H9 (cell line): ENCODE data around the gene CRNKL1. TPM values are rescaled to one million over a fixed set of nuclear protein-coding genes. Genes with fewer than 3 reads are reported as not detected.

Experiments used
- DNase-seq: peaks from one replicate; pipeline ENCODE4 v3.0.0-alpha.2; 2017
- H2AFZ ChIP-seq: one replicate; pipeline ENCODE4 v1.6.1; 2013; ENCODE audit warnings: mild to moderate bottlenecking, low read length, control low read depth, moderate library complexity
- H2AK5ac ChIP-seq: 2 replicates; pipeline ENCODE4 v1.6.1; 2013; ENCODE audit warnings: low read length, control low read depth, mixed read lengths; ENCODE audit not compliant: insufficient read length
- H2BK120ac ChIP-seq: one replicate; pipeline ENCODE4 v1.6.1; 2013; ENCODE audit warnings: low read depth, mild to moderate bottlenecking, low read length, control low read depth, inconsistent platforms; ENCODE audit not compliant: poor library complexity, severe bottlenecking
- H2BK12ac ChIP-seq: 2 replicates; pipeline ENCODE4 v1.6.1; 2013; ENCODE audit warnings: low read length, control low read depth, mixed read lengths, low read depth; ENCODE audit not compliant: insufficient read length
- H2BK15ac ChIP-seq: 2 replicates; pipeline ENCODE4 v1.6.1; 2013; ENCODE audit warnings: low read depth, low read length, control low read depth
- H2BK20ac ChIP-seq: one replicate; pipeline ENCODE4 v1.6.1; 2013; ENCODE audit warnings: low read depth, mild to moderate bottlenecking, low read length, control low read depth, inconsistent platforms; ENCODE audit not compliant: poor library complexity, severe bottlenecking
- H2BK5ac ChIP-seq: 2 replicates; pipeline ENCODE4 v1.6.1; 2013; ENCODE audit warnings: low read length, control low read depth, mixed read lengths; ENCODE audit not compliant: insufficient read length
- H3K14ac ChIP-seq: 2 replicates; pipeline ENCODE4 v1.6.1; 2013; ENCODE audit warnings: low read length, control low read depth; ENCODE audit not compliant: insufficient read depth
- H3K18ac ChIP-seq: 2 replicates; pipeline ENCODE4 v1.6.1; 2013; ENCODE audit warnings: low read depth, mild to moderate bottlenecking, mixed read lengths, low read length, control low read depth; ENCODE audit not compliant: insufficient read length
- H3K23ac ChIP-seq: 2 replicates; pipeline ENCODE4 v1.6.1; 2013; ENCODE audit warnings: low read length, control low read depth, mixed read lengths, low read depth; ENCODE audit not compliant: insufficient read length
- H3K23me2 ChIP-seq: 2 replicates; pipeline ENCODE4 v1.6.1; 2013; ENCODE audit warnings: low read depth, mild to moderate bottlenecking, mixed read lengths, low read length, control low read depth; ENCODE audit not compliant: insufficient read length, poor library complexity, severe bottlenecking
- H3K27ac ChIP-seq: 2 replicates; pipeline ENCODE4 v1.5.1; 2013; ENCODE audit warnings: low read length, control low read depth, mixed read lengths, low read depth; ENCODE audit not compliant: insufficient read length
- H3K27me3 ChIP-seq: 2 replicates; pipeline ENCODE4 v1.6.1; 2013; ENCODE audit warnings: low read length, control low read depth, inconsistent platforms; ENCODE audit not compliant: insufficient read depth
- H3K4ac ChIP-seq: 2 replicates; pipeline ENCODE4 v1.6.1; 2013; ENCODE audit warnings: low read depth, mild to moderate bottlenecking, control low read depth, inconsistent platforms, low read length, moderate library complexity
- H3K4me1 ChIP-seq: 2 replicates; pipeline ENCODE4 v1.6.1; 2013; ENCODE audit warnings: low read length, control low read depth, inconsistent platforms; ENCODE audit not compliant: insufficient read depth
- H3K4me2 ChIP-seq: 2 replicates; pipeline ENCODE4 v1.6.1; 2013; ENCODE audit warnings: low read length, control low read depth, mixed read lengths; ENCODE audit not compliant: insufficient read length, insufficient read depth
- H3K56ac ChIP-seq: 2 replicates; pipeline ENCODE4 v1.6.1; 2013; ENCODE audit warnings: low read depth, mild to moderate bottlenecking, mixed read lengths, low read length, control low read depth; ENCODE audit not compliant: insufficient read length
- H3K79me1 ChIP-seq: 2 replicates; pipeline ENCODE4 v1.6.1; 2013; ENCODE audit warnings: low read depth, mild to moderate bottlenecking, moderate library complexity, low read length, control low read depth, inconsistent platforms; ENCODE audit not compliant: insufficient read depth, poor library complexity, severe bottlenecking
- H3K79me2 ChIP-seq: 2 replicates; pipeline ENCODE4 v1.6.1; 2013; ENCODE audit warnings: low read length, control low read depth, inconsistent platforms; ENCODE audit not compliant: insufficient read depth
- H3K9ac ChIP-seq: 2 replicates; pipeline ENCODE4 v1.6.1; 2013; ENCODE audit warnings: low read length, control low read depth, mixed read lengths; ENCODE audit not compliant: insufficient read length; ENCODE audit errors: extremely low read depth
- H3K9me3 ChIP-seq: one replicate; pipeline ENCODE4 v1.6.1; 2013; ENCODE audit warnings: low read depth, low read length, inconsistent platforms; ENCODE audit not compliant: control insufficient read depth
- H3T11ph ChIP-seq: one replicate; pipeline ENCODE4 v1.6.1; 2013; ENCODE audit warnings: mild to moderate bottlenecking, low read length, control low read depth, inconsistent platforms
- H4K20me1 ChIP-seq: one replicate; pipeline ENCODE4 v1.6.1; 2013; ENCODE audit not compliant: control insufficient read depth, insufficient read length, insufficient read depth
- H4K5ac ChIP-seq: 2 replicates; pipeline ENCODE4 v1.6.1; 2013; ENCODE audit warnings: low read depth, mild to moderate bottlenecking, mixed read lengths, low read length, control low read depth; ENCODE audit not compliant: insufficient read length
- H4K8ac ChIP-seq: replicated peaks from 2 replicates; pipeline ENCODE4 v1.6.1; 2013; ENCODE audit warnings: low read length, control low read depth, mixed read lengths, low read depth; ENCODE audit not compliant: insufficient read length
- H4K91ac ChIP-seq: 2 replicates; pipeline ENCODE4 v1.6.1; 2013; ENCODE audit warnings: low read depth, mild to moderate bottlenecking, moderate library complexity, mixed read lengths, low read length, control low read depth; ENCODE audit not compliant: insufficient read length
- H3K27ac Mint-ChIP-seq, 3 experiments: 2 replicates in 2 of 3; 3 replicates in 1 of 3; pipeline ENCODE4 v1.8.0; 2020 to 2021; ENCODE audit warnings: mixed read lengths in 3 of 3, mild to moderate bottlenecking in 1 of 3, moderate library complexity in 1 of 3
- H3K27me3 Mint-ChIP-seq: 2 replicates; pipeline ENCODE4 v1.8.0; 2021; ENCODE audit warnings: low read depth, mild to moderate bottlenecking, moderate library complexity, mixed read lengths
- H3K36me3 Mint-ChIP-seq, 3 experiments: 2 replicates in 2 of 3; 3 replicates in 1 of 3; pipeline ENCODE4 v1.8.0; 2020 to 2021; ENCODE audit warnings: low read depth in 3 of 3, mixed read lengths in 3 of 3; ENCODE audit not compliant: insufficient read depth in 1 of 3
- H3K4me1 Mint-ChIP-seq, 2 experiments: 2 replicates each; pipeline ENCODE4 v1.8.0; 2020; ENCODE audit warnings: mixed read lengths in 2 of 2
- H3K4me3 Mint-ChIP-seq, 2 experiments: 2 replicates in 1 of 2; 3 replicates in 1 of 2; pipeline ENCODE4 v1.8.0; 2020 to 2021; ENCODE audit warnings: mild to moderate bottlenecking in 2 of 2, mixed read lengths in 2 of 2, moderate library complexity in 1 of 2
- H3K9me3 Mint-ChIP-seq, 2 experiments: 2 replicates in 1 of 2; 3 replicates in 1 of 2; pipeline ENCODE4 v1.8.0; 2020; ENCODE audit warnings: mild to moderate bottlenecking in 2 of 2, mixed read lengths in 2 of 2, moderate library complexity in 1 of 2
- CTCF ChIP-seq: fragments of 200-600 bp; sonication (generic); conservative IDR thresholded peaks from 3 replicates; pipeline ENCODE4 v1.8.0; 2021; ENCODE audit warnings: antibody characterized with exemption, mild to moderate bottlenecking
- WGBS: extraction: QIAGEN DNeasy Blood & Tissue Kit; methylation state at CpG from one replicate; pipeline ENCODE4 v1.1.7; 2013; ENCODE audit warnings: missing lambda C conversion rate, low lambda C conversion rate, mixed read lengths; ENCODE audit not compliant: insufficient read length; ENCODE audit errors: extremely low coverage; 5-methylcytosine and 5-hydroxymethylcytosine counted together
- total RNA-seq: library from RNA; stranded (reverse); gene quantifications from 2 replicates; pipeline ENCODE4 v1.2.1, GENCODE V29; 2021

Gene CRNKL1
- total RNA-seq, 1 experiment from 2014 or later: 30.2 TPM

GRCh38 chr20:19992996-19993908, 59.0 kb downstream of the CRNKL1 start:
- Histone ChIP-seq H3K14ac (no peak overlapping the region), H4K91ac (no peak overlapping the region), H2BK15ac (no peak overlapping the region), H3K4ac (no peak overlapping the region), H2BK120ac (no peak overlapping the region), H3K79me2 (no peaks in the 10 kb centered on the region), H3K9ac (peak overlapping the region; percentile 26), H3K9me3 (no peaks in the 10 kb centered on the region), H2BK12ac (no peak overlapping the region), H2BK20ac (no peak overlapping the region), H2AK5ac (peak overlapping the region; percentile 80), H3K56ac (no peak overlapping the region), H3K27me3 (no peaks in the 10 kb centered on the region), H3K4me2 (no peak overlapping the region), H4K20me1 (no peaks in the 10 kb centered on the region), H3K27ac (no peak overlapping the region), H3K23ac (no peak overlapping the region), H3K79me1 (no peaks in the 10 kb centered on the region), H2BK5ac (no peak overlapping the region), H3K4me1 (peaks cover 4% of the 10 kb centered on the region; the same call in 1 of the 2 replicates), H3K23me2 (no peaks in the 10 kb centered on the region), H4K8ac (no peak overlapping the region), H3T11ph (no peak overlapping the region), H2AFZ (peak overlapping the region; percentile 88), H3K18ac (no peak overlapping the region), H4K5ac (no peak overlapping the region)
- peak; percentile 76 for DNase-seq
- WGBS: no CpG with 5 or more reads among the region's 14 CpGs
- H3K36me3 Mint-ChIP-seq: no peaks in the 10 kb centered on the region
- H3K27ac Mint-ChIP-seq: peak overlapping the region in 2 of 3 experiments; percentile 54 to 88; a peak in 3 of 7 replicates
- peaks cover 14 to 22% of the 10 kb centered on the region in 2 experiments for H3K4me1 Mint-ChIP-seq
- no peak overlapping the region for H3K4me3 Mint-ChIP-seq
- no peak for TF ChIP-seq CTCF
- no peaks in the 10 kb centered on the region for H3K27me3 Mint-ChIP-seq
- no peaks in the 10 kb centered on the region for H3K9me3 Mint-ChIP-seq
